AG10803 (cell line): ENCODE results near the gene EGR1.

Source experiments
- DNase-seq: peaks from one replicate; pipeline ENCODE4 v3.0.0; 2010; ENCODE audit warnings: low read depth
- H3K4me3 ChIP-seq: 2 replicates; pipeline ENCODE4 v1.5.1; 2011; ENCODE audit warnings: mild to moderate bottlenecking, low read length, control low read depth
- TF ChIP-seq, protein P1 (sequence below): conservative IDR thresholded peaks from 2 replicates; pipeline ENCODE4 v1.5.1; 2011; ENCODE audit warnings: mild to moderate bottlenecking, low read length, control low read depth, inconsistent platforms

The EGR1 gene

DNA sequence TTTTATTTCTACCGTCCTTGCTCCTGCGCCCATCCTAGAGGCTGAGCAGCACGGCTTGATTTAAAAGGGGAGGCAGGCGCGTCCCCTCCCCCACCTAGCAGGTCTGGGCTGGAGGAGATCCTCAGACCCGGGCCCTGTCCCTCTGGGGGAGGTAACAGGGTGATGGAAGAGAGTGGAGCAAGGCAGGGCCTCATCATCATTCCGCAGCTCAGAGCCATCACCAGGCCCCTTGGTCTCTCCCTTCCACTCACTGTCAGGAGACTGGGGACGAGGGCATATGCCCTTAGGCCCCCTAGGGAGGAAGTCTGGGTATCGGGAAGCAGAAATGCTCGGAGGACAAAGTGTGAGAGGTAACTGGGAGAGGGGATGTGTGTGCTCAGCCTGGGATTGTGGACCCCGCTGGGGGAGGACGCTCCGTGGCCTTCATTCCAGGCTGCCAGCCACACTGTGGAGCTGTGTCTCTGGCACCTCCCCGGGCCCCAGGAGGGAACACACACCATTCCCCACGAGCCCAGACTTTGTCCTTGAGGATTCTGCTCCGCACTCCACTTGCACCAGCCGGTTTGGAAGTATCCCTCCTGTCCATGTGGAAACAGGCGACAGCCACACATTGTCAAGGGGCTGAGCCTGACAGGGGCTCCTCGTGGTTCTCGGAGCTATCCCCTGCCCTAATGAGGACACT, 25.7 kb upstream of the EGR1 start:
- peak overlapping the region; percentile 66 for H3K4me3 ChIP-seq
- TF ChIP-seq, protein P1, sequence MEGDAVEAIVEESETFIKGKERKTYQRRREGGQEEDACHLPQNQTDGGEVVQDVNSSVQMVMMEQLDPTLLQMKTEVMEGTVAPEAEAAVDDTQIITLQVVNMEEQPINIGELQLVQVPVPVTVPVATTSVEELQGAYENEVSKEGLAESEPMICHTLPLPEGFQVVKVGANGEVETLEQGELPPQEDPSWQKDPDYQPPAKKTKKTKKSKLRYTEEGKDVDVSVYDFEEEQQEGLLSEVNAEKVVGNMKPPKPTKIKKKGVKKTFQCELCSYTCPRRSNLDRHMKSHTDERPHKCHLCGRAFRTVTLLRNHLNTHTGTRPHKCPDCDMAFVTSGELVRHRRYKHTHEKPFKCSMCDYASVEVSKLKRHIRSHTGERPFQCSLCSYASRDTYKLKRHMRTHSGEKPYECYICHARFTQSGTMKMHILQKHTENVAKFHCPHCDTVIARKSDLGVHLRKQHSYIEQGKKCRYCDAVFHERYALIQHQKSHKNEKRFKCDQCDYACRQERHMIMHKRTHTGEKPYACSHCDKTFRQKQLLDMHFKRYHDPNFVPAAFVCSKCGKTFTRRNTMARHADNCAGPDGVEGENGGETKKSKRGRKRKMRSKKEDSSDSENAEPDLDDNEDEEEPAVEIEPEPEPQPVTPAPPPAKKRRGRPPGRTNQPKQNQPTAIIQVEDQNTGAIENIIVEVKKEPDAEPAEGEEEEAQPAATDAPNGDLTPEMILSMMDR, result no peak
- DNase-seq, result no peak

DNA sequence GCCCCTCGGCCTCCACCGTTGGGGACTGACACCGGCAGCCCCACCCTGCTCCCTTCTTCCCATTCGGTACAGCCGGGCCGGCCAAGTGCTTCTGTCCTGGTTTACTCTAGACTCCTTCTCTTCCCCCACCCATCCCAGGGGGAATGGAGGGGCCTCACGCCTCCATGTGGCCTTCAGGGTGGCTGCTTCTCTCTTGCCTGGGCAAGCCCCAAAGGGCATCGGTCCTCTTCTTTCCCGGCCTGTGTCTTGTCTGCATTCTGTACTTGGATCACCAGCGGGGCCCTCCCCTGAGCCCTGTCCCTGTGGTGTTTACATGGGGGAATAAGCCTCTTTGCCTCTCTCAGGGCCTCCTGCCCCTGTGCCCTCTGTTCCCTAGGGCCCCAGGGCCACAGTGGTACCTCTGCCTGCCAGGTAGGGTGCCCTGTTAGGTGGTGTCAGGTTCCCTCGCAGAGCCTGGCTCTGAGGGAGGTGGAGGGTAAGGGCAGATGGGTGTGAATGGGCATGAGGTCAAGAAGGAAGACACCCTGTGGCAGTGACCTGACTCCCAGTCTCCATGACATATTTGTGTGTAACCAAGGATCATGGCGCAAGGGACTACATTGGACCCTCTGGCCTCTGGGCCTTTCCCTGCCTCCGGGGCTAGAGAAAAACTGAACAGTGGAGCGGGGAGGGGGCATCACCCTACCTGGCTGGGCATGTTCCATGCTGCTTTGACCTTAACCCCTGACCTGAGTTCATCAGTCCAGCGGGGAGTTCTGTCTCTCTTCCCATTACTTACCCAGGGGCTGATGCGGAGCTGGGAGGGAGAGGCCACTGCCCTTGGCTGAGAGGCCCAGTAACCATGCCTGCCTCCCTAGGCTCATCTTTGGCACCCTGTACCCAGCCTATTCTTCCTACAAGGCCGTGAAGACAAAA, 24.9 kb upstream of the EGR1 start:
- H3K4me3 ChIP-seq, result peak overlapping the region; percentile 66; the same call in 1 of the 2 replicates
- TF ChIP-seq, protein P1, result no peak
- DNase-seq, result no peak

DNA sequence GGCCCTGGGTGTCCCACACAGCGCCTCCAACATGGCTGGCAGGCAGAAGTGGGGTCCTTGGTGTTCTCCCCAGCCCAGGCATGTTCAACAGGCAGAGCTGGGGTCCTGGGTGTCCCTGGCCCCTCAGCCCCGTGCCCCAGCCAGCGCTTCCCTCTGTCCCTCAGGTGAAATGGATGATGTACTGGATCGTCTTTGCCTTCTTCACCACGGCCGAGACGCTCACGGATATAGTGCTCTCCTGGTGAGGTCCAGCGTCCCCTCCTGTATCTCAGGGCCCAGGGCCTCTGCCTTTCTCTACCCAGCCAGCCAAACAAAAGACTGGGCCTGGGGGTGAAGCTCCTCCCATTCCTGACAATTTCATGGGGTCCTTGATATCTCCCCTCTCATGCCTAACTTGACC, 24.1 kb upstream of the EGR1 start:
- TF ChIP-seq, protein P1, result no peak
- no peak overlapping the region for H3K4me3 ChIP-seq
- DNase-seq, result no peak

DNA sequence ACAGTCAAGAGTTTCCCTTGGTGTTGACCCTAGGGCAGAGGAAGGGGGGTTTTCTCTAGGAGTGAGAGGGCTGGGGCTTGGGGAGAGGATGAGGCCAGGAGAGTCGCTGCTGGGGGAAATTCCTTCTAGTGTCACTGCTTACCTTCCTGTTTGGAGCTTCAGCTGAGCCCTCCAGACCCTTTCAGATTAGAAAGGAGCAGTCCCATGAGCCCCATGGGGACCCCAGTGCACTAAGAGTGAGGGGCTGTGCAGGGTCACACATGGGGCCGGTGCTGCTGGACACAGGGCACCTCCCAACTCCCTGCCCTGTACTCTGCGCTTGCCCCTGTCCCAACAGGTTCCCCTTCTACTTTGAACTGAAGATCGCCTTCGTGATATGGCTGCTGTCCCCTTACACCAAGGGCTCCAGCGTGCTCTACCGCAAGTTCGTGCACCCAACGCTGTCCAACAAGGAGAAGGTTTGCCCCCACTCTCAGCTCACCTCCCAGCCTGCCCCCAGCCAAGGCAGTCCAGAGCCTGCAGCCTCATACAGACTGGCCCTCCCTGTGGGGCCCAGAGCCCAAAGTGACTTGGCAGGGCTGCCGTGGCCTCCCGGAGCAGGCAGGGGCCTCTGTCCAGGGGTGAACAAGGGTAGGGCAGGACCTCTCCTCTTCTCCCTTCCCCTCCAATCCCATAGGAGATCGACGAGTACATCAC, 21.1 kb upstream of the EGR1 start:
- no peak for DNase-seq
- H3K4me3 ChIP-seq, result no peak overlapping the region
- TF ChIP-seq, protein P1, result no peak

DNA sequence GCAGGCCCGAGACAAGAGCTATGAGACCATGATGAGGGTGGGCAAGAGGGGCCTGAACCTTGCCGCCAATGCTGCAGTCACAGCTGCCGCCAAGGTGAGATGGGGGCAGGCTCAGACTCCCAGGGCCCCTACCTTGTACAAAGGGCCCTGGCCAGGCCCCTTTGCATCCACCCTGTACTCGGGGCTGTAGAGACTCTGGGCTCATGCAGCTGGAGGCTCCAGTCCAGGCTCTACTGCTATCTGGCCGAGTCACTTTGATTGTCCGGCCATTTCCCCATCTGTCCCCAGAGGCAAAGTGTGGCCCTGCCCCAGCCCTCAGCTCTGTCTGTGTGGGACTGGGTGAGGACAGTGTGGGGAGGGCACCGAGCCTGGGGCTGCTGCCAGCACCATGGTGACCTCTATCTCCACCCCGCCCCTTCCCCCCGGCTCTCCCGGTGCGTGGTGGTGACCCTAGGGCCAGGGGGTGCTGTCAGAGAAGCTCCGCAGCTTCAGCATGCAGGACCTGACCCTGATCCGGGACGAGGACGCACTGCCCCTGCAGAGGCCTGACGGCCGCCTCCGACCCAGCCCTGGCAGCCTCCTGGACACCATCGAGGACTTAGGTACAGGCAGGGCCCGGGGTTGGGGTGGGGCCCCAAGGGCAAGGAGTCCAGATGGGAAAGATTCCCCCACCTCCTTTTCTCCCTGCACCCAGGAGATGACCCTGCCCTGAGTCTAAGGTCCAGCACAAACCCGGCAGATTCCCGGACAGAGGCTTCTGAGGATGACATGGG, 20.3 kb upstream of the EGR1 start:
- TF ChIP-seq, protein P1, result no peak
- no peak for DNase-seq
- H3K4me3 ChIP-seq, result no peak overlapping the region

DNA sequence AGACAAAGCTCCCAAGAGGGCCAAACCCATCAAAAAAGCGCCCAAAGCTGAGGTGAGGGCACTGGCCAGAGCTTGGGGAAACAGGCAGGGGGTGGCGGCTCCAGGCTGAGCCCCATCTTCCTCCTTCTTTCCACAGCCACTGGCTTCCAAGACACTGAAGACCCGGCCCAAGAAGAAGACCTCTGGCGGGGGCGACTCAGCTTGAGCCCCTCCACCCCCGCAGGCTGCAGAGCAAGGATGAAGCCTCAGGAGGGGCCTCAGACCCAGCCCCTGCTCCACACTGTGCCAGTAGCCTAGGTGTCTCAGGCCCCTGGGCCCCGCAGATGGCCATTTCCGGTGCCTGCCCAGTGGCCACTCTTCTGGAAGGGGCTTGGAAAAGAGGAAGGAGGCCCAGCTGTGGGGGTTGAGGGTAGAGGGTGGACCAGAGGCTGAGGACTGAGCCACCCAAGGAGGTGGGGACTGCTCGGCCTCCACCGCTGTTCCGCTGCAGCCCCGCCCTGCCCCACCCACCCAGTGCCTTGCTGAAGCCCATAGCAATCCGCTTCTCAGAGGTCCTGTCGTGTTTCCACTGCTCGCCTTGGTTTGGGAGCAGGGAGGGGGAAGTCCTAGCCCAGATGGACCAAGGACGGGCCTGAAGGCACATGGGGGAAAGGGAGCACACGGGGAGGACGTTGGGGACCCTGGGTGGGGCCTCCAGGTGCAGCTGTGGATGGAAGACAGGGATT, 19.6 kb upstream of the EGR1 start:
- no peak overlapping the region for H3K4me3 ChIP-seq
- no peak for DNase-seq
- TF ChIP-seq, protein P1, result no peak
